HAP-1 (cell line): ENCODE results near the gene HNMT.
"Not testable (repeated sequence)": the region's sequence is repeated elsewhere in the genome, so short reads cannot be mapped to it uniquely, and the experiment has no call there.

Source experiments
- DNase-seq, 2 experiments: peaks; one replicate each; pipeline ENCODE4 v3.0.0-alpha.2; 2016 to 2020; ENCODE audit warnings: low spot score in 2 of 2
- H3K27me3 ChIP-seq: fragments of 250-450 bp; sonication (Bioruptor Pico); 2 replicates; pipeline ENCODE4 v1.5.1; 2020; ENCODE audit warnings: low read depth, mild to moderate bottlenecking, moderate library complexity
- H3K36me3 ChIP-seq: fragments of 250-450 bp; sonication (Bioruptor Pico); replicated peaks from 2 replicates; pipeline ENCODE4 v1.5.1; 2020; ENCODE audit warnings: mild to moderate bottlenecking
- H3K4me1 ChIP-seq: fragments of 250-450 bp; sonication (Bioruptor Pico); 2 replicates; pipeline ENCODE4 v1.5.1; 2020; ENCODE audit warnings: mild to moderate bottlenecking
- H3K4me3 ChIP-seq: fragments of 250-450 bp; sonication (Bioruptor Pico); 2 replicates; pipeline ENCODE4 v1.5.1; 2020; ENCODE audit warnings: mild to moderate bottlenecking, moderate library complexity
- H3K9me3 ChIP-seq: fragments of 250-450 bp; sonication (Bioruptor Pico); 2 replicates; pipeline ENCODE4 v1.5.1; 2020; ENCODE audit warnings: mild to moderate bottlenecking, moderate library complexity
- in situ Hi-C: fragments of 300-500 bp; cut with MboI; formaldehyde crosslinking; loops from 3 replicates; pipeline ENCODE4 v1.14.3; 2020; ENCODE audit warnings: low sequenced_read_pairs, inconsistent platforms, mixed read lengths

The HNMT gene

DNA sequence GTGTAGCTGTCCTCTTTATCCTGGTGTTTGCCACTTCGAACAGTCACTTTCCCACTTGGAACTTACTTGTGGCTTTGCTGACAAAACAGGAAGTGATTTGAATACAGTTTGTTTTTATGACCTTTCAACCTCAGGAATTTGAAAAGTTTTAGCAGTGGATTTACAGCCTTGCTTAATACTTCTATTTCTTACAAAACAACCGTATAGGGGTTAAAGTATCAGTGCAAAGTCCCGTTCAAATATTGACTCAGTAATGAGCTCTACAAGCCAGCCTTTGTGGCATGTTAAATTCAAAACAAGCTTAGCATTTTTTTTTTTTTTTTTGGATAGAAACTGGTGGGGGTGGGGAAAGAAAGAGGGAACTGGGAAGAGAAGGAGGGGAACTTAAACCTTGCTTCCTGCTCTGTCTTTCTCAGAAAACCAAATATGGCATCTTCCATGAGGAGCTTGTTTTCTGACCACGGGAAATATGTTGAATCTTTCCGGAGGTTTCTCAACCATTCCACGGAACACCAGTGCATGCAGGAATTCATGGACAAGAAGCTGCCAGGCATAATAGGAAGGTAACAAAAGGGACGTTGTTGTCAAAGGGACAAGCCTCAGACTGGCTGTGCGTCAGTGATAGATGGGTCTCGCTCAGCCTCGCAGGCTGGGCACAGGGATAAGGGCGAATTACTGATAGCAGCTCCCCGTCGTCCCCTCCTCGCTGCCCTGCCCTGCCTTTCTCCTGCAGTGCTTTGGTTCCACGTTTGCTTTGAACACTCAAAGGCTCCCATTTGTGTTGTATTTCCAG lies at the start of gene HNMT:
HNMT (plus strand) TSS at position 408 of the 793 bp plus-strand sequence; CDS start at position 427, 19 bp downstream.
- DNase-seq, result peak; percentile 66 to 72
- in situ Hi-C loops, result no loop called here
- Histone ChIP-seq H3K27me3 (no peaks in the 10 kb centered on the region), H3K9me3 (no peaks in the 10 kb centered on the region), H3K4me3 (peak within 1 kb of the TSS; percentile 32), H3K4me1 (peaks cover 18% of the 10 kb centered on the region), H3K36me3 (no peaks in the 10 kb centered on the region)

DNA sequence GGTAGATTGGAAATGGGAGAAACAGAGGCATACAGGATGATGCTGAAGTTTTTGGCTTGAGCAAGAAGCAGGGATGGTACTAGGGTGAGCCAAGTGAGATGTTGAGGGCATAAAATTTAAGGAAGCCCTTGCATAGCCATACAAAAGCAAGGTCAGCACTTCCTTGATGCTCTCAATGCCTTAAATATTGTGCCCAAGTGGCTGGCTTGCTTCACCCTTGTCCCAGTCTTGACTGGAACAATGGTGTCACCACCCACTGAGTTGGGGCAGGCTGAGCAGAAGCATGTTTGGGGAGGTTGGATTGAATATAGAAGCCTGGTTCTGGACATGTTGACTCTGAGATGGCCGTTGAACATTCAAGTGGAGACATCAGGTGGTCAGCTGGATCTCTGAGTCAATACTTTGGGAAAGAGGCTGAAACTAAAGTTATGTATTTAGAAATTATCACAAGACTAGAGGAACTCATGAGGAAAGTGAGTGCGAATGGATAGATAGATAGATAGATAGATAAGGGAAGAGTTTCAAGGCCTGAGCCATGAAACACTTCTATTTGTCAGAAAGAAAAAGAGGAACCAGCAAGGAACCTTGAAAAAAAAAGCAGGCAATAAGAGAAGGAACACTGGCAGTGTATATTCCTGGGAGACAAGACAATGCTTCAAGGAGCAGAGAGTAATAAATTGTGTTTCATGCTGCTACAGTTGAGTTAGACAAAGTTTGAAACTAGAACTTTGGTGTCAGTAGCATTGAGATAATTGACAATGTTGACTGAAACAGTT lies 43.0 kb upstream of the HNMT start:
- Histone ChIP-seq H3K9me3 (no peaks in the 10 kb centered on the region), H3K36me3 (no peaks in the 10 kb centered on the region), H3K4me3 (no peak overlapping the region), H3K4me1 (peaks cover 11% of the 10 kb centered on the region), H3K27me3 (no peaks in the 10 kb centered on the region)
- in situ Hi-C loops, result no loop called here
- no peak for DNase-seq

DNA sequence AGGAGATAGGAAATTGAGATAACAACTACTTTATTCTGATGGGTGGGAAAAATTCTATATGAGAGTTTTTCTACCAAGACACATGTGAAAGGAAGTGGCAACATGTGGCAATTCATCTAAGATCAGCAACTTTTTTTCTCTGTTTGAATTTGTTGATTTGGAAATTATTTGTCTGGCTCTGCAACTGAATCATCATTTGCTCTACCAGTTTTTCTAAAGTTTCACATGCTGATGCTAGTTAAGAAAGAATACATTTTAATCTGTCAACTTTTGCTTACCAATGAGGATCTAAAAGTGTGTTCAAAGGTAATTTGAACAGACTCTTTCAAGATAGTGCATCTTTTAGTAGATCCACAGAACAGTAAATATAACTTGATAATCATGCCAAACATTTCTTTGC lies 42.1 kb upstream of the HNMT start:
- H3K9me3 ChIP-seq, H3K27me3 ChIP-seq, DNase-seq, H3K36me3 ChIP-seq, H3K4me3 ChIP-seq, in situ Hi-C loops: not testable (repeated sequence)
- H3K4me1 ChIP-seq, result peaks cover 11% of the 10 kb centered on the region

- Histone ChIP-seq H3K4me3 (no peak overlapping the region), H3K9me3 (no peaks in the 10 kb centered on the region; the same call in 1 of the 2 replicates), H3K4me1 (peaks cover 11% of the 10 kb centered on the region), H3K36me3 (no peaks in the 10 kb centered on the region), H3K27me3 (no peaks in the 10 kb centered on the region)
- in situ Hi-C loops, result no loop called here
- no peak for DNase-seq
Observed at GRCh38 chr2:137924019-137924418, 40.3 kb upstream of the HNMT start.

- Histone ChIP-seq H3K27me3 (no peaks in the 10 kb centered on the region), H3K36me3 (no peaks in the 10 kb centered on the region), H3K9me3 (no peaks in the 10 kb centered on the region; the same call in 1 of the 2 replicates), H3K4me1 (peaks cover 11% of the 10 kb centered on the region), H3K4me3 (no peak overlapping the region)
- in situ Hi-C loops, result no loop called here
- no peak for DNase-seq
Observed at GRCh38 chr2:137925599-137925998, 38.7 kb upstream of the HNMT start.

- Histone ChIP-seq H3K4me1 (peaks cover under 1% of the 10 kb centered on the region; the same call in 1 of the 2 replicates), H3K9me3 (no peaks in the 10 kb centered on the region; the same call in 1 of the 2 replicates), H3K27me3 (no peaks in the 10 kb centered on the region), H3K4me3 (no peak overlapping the region), H3K36me3 (no peaks in the 10 kb centered on the region)
- DNase-seq, result no peak
- in situ Hi-C loops, result no loop called here
Observed at GRCh38 chr2:137927846-137928245, 36.4 kb upstream of the HNMT start.

- no peak for DNase-seq
- in situ Hi-C loops, result no loop called here
- Histone ChIP-seq H3K4me1 (no peaks in the 10 kb centered on the region), H3K36me3 (no peaks in the 10 kb centered on the region), H3K4me3 (no peak overlapping the region), H3K9me3 (no peaks in the 10 kb centered on the region; the same call in 1 of the 2 replicates), H3K27me3 (no peaks in the 10 kb centered on the region)
Observed at GRCh38 chr2:137928547-137929518, 35.4 kb upstream of the HNMT start.

DNA sequence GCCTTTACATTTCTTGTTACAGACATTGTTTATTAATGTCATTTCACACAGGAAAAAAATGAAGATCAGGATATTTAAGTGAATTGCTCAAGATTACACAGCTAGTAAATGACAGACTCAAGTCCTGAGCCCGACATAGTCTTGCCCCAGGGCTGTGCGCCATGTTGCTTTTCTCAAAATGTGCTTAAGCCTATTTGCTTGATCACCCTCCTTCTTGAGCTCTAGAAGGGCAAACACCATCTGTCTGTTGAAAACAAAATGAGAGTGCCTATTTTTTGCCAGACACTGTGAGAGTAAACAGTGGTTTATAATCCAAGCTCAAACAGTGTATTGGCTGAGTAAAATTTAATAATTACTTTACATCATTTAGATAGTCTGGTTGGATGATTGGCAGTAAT lies 34.8 kb upstream of the HNMT start:
- H3K9me3 ChIP-seq, result no peaks in the 10 kb centered on the region; the same call in 1 of the 2 replicates
- H3K4me1 ChIP-seq, result no peaks in the 10 kb centered on the region
- no peak for DNase-seq
- no peaks in the 10 kb centered on the region for H3K36me3 ChIP-seq
- H3K27me3 ChIP-seq, result no peaks in the 10 kb centered on the region
- in situ Hi-C loops, result no loop called here
- H3K4me3 ChIP-seq, result no peak overlapping the region

DNA sequence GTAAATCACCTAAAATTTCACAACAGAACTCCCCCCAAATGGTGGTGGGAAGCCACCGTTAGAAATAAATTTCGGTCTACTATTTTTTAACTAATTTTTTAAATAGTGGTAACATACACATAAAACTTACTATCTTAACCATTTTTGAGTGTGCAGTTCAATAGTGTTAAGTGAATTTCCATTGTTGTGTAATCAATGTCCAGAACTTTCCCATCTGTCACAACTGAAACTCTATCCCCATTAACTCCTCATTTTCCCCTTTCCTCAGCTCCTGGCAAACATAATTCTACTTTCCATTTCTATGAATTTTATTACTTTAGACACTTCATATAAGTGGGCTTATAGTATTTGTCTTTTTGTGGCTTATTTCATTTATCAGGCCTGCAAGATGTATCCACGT lies 34.1 kb upstream of the HNMT start:
- no peaks in the 10 kb centered on the region for H3K4me1 ChIP-seq
- no peaks in the 10 kb centered on the region for H3K27me3 ChIP-seq
- no peaks in the 10 kb centered on the region for H3K36me3 ChIP-seq
- H3K9me3 ChIP-seq, result no peaks in the 10 kb centered on the region; the same call in 1 of the 2 replicates
- no peak for DNase-seq
- H3K4me3 ChIP-seq, result no peak overlapping the region
- in situ Hi-C loops, result no loop called here

DNA sequence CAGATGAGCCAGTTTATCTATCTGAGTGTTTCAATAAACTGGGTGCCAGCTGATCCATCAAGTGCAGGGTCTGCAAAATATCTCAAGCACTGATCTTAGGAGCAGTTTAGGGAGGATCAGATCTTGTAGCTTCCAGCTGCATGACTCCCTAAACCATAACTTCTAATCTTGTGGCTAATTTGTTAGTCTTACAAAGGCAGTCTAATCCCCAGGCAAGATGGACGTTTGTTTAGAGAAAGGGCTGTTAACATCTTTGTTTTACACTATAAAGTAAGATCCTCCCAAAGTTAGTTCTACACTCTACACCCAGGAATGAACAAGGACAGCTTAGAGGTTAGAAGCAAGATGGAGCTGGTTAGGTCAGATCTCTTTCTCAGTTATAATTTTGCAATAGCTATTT lies 28.7 kb upstream of the HNMT start:
- in situ Hi-C loops, result no loop called here
- peak in 1 of 2 experiments; percentile 24 for DNase-seq
- H3K4me1 ChIP-seq, result peaks cover 16% of the 10 kb centered on the region
- no peak overlapping the region for H3K4me3 ChIP-seq
- H3K9me3 ChIP-seq, result no peaks in the 10 kb centered on the region
- H3K27me3 ChIP-seq, result no peaks in the 10 kb centered on the region
- no peaks in the 10 kb centered on the region for H3K36me3 ChIP-seq

GRCh38 chr2:137937246-137937645 lies 27.0 kb upstream of the HNMT start:
- Histone ChIP-seq H3K27me3 (no peaks in the 10 kb centered on the region), H3K36me3 (no peaks in the 10 kb centered on the region), H3K9me3 (no peaks in the 10 kb centered on the region), H3K4me1 (peaks cover 22% of the 10 kb centered on the region), H3K4me3 (no peak overlapping the region)
- no peak for DNase-seq
- in situ Hi-C loops, result no loop called here

- peak in 1 of 2 experiments; percentile 74 for DNase-seq
- in situ Hi-C loops, result no loop called here
- Histone ChIP-seq H3K4me3 (no peak overlapping the region), H3K4me1 (peaks cover 22% of the 10 kb centered on the region), H3K27me3 (no peaks in the 10 kb centered on the region), H3K9me3 (no peaks in the 10 kb centered on the region), H3K36me3 (no peaks in the 10 kb centered on the region)
Observed at GRCh38 chr2:137937778-137938177, 26.5 kb upstream of the HNMT start.

DNA sequence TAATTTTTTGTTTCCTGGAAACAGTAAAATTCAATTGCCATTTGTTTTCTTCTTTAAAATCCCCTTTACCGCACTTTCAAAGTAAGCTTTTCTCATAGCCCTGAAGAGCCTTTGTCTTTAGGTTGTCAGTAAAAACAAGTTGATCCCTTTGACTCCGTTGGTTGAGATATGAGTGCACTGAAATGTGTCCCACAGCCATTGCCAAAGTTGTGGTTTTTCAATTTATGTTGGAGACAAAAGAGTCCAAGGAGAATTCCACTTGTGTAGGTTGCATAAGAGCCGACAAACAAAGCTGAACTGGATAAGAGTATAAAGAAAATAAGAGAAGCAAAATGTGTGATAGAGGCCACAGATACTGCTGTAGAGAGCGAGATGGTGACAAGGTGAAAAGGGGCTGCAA lies 26.1 kb upstream of the HNMT start:
- H3K4me1 ChIP-seq, result peaks cover 22% of the 10 kb centered on the region
- peak; percentile 28 to 71 for DNase-seq
- no peaks in the 10 kb centered on the region for H3K27me3 ChIP-seq
- no peaks in the 10 kb centered on the region for H3K9me3 ChIP-seq
- no peak overlapping the region for H3K4me3 ChIP-seq
- in situ Hi-C loops, result no loop called here
- no peaks in the 10 kb centered on the region for H3K36me3 ChIP-seq
